ENCODE measurements around the gene CHCHD3.
A peak's percentile ranks its signal among the peaks of the same experiment; 100 is the strongest.
"Not testable (repeated sequence)": the region's sequence is repeated elsewhere in the genome, so short reads cannot be mapped to it uniquely, and the experiment has no call there.

Gene CHCHD3

DNA sequence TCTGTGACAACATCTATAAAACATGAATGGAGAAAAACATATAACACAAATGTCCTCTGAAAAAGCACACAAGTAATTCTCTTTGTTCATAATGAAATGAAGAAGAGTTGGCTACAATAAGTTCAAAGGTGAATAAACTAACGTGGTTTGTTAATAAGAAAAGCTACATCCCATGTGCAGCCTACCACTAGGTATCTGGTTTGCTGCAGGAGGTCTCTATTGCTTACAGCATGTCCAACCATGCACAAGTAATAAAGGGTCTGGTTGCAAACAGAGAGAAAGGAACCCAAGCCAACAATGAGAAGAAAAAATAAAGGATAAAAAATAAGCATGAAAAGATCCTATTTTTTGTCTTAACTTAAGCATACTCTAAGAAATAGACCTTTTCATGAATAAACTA lies 139.2 kb downstream of the CHCHD3 start:
- no peak for DNase-seq

- DNase-seq: no peak
Measured at GRCh38 chr7:132941905-132942304, 140.0 kb downstream of the CHCHD3 start.

DNA sequence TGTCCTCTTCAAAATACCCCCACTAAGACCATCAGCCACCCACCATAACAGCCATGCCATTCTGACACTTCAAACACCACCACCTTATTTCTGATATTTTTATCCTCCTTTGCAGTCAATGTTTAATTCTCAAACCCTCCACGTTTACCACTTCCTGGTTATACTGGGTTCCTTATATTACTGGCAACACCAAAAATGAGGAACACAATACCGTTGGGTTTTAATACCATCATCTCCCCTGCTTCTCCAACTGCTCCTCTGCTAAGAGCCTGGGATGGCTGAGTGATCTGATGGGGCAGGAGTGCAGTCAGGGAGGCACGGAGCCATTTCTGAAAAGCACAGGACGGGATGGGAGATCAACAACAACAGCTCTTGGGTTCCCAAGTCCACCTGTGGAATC lies 140.5 kb downstream of the CHCHD3 start:
- no peak for DNase-seq

DNA sequence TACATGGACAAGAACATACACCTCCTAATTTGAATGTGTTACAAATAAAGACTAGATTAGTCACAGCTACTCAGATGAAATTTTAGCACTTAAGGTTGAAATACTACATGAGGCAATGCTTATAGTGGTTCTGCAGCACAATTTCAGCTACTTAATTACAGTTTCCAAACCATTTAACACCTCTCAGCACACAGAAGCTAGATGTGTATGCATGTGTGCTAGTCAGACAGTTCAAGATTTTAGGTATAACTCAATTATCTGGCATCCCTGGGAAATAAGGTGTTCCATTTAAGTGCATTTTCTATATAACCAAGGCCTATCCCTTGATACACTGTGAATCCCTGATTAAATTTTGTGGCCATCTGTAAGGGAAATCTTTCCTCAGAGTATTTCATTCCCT lies 141.8 kb downstream of the CHCHD3 start:
- DNase-seq: no peak

DNA sequence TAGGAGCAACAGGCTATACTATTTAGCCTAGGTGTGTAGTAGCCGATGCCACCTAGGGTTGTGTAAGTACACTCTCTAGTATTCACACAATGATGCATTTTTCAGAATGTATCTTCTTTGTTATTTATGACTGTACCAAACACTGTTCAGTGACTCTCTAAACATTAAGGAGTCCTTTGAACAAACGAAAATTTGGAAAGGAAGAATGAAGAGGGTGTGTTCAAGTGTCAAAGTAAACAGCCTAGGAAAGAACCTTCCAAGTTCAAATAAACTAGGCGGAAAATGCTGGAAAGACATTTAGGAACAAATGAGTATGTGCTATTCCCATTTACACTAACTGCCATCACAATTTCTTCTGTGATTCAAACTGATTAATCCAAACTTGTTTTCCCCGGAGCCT lies 142.4 kb downstream of the CHCHD3 start:
- DNase-seq: no peak

GRCh38 chr7:132937286-132937685 lies 144.6 kb downstream of the CHCHD3 start:
- DNase-seq: no peak

- no peak for DNase-seq
Measured at GRCh38 chr7:132935608-132936007, 146.3 kb downstream of the CHCHD3 start.

GRCh38 chr7:132934017-132934416 lies 147.9 kb downstream of the CHCHD3 start:
- DNase-seq: no peak

DNA sequence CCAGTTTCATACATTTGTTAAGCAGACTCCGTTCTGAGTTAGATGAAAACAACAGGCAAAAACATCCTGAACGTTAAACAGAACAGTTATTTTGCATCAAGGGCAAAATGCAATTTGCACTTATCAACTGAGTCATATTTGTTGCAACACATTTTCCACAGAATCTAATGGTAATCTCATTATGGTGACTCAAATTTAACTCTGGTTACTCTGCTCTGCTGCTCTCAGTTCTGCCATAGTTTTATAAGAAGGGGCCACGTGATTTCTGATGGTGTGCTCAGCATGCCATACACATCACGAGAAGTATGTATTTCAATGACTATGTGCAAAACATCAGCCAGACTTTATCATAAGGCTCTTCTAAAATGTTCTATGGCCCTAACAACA lies 148.8 kb downstream of the CHCHD3 start:
- DNase-seq: no peak

DNA sequence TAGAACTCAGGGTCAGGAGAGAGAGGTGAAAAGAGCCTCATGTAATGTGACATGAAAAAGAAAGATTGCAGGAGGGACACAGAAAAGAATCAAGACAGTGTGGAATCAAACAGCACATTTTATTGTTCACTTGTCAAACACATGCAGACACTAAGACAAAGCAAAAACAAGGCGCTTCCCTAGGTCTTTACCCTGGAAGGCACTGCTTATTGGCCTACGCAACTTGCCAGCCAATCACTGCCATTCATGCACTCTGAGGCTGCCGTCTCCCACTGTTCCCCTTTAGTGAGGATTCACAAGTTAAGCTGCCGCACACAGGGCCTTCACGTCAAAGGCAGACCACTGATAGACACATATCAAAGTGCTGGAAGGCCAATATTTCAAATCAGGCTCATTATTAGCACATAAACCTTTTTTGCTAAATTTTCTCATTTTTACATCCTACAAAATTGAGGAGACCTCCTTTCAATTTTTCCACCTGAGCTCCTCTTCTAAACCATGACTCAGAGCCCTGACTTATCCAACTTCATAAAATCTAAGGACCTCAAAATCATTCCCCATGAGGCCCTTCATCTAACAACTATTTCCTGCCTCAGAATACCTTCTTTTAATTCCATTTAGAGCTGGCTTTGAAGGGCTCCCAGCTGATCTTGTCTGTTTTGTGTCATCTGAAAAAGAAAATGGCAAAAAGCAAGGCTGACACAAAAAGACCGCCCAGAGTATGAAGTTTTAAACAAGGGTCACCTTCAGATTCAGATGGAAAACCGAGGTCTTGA lies 149.4 kb downstream of the CHCHD3 start:
- no peak for DNase-seq

GRCh38 chr7:132930881-132931280 lies 151.0 kb downstream of the CHCHD3 start:
- no peak for DNase-seq

GRCh38 chr7:132929944-132930343 lies 151.9 kb downstream of the CHCHD3 start:
- DNase-seq: not testable (repeated sequence)

- DNase-seq: no peak
Measured at GRCh38 chr7:132919771-132920170, 162.1 kb downstream of the CHCHD3 start.

GRCh38 chr7:132915647-132916046 lies 166.2 kb downstream of the CHCHD3 start:
- peak; percentile 82 for DNase-seq

GRCh38 chr7:132910657-132911056 lies 171.2 kb downstream of the CHCHD3 start:
- DNase-seq: no peak

DNA sequence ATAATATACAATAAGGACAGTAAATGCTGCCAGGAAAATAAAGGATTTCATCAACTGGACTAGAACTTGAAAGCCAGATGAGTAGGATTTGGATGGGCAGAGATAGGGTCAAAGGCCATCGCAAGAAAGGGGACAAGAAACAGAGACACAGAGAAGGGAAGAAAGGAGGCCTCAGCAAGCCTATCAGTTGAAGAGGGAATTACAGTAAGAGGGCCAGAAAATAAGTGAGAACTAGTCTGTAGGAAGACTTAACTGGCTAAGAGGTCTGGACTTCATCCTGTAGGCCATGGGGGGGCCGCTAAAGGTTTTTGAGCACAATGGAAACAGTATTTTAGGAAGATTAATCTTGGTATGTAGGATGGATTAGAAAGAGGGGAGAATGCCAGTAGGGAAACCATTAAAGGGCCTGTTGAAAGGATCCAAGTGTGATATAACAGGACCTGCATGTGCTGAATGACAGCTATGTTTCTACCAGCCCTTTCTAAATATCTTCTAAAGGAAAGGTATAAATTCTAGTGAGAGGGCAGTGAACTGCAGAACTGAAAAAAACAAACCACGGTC lies 174.4 kb downstream of the CHCHD3 start:
- no peak for DNase-seq

DNA sequence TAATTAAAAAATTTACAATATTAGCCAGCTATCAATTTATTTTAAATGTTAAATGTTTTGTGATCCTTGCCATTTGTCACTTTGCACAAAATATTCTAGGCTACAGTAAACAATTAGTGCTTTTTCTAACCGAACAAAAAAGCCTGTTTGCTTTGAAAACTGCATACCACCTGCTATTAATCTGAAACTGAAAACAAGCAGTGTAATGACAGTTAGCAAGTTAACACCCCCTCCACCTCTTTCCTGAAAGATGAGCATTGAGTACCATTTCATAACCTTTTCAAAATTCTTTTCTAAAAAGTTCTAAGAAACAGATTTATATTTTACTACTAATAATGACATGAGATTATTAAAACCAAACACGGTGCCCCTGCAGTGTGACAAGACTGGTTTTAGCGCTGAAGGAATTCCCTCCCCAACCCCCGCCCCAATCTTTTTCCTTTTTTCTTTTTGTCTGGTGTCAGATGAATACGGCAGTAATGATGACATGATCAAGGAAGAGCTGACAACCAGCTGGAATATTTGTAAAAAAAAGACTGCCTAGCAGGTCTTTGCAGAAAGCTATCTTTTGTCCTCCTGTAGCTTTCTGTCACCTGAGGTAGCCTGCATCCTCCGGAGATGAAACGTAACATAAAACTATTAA lies 175.6 kb downstream of the CHCHD3 start:
- no peak for DNase-seq

GRCh38 chr7:132905136-132905535 lies 176.8 kb downstream of the CHCHD3 start:
- DNase-seq: not testable (repeated sequence)

- no peak for DNase-seq
Measured at GRCh38 chr7:132904209-132904608, 177.7 kb downstream of the CHCHD3 start.

GRCh38 chr7:132902294-132902693 lies 179.6 kb downstream of the CHCHD3 start:
- DNase-seq: not testable (repeated sequence)

GRCh38 chr7:132901241-132901640 lies 180.6 kb downstream of the CHCHD3 start:
- no peak for DNase-seq

DNA sequence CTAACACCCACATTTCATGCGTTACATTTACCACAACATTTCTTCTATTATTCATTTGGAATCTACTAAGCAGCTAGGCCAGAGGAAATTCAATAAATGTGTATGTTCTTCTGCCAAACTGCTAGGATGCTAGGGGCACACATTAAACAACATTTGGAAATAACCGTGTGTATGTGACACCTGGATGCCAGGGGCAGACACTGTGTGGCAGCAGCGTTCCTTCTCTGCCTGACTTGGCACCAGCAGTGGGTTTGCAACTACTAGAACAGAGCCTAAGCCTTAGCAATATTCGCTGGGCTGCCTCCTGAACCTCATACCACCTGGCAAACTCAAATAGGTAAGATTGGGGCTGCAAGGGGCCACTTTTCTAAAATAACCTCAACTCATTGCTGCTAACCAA lies 182.1 kb downstream of the CHCHD3 start:
- no peak for DNase-seq

GRCh38 chr7:132898641-132899175 lies 183.2 kb downstream of the CHCHD3 start:
- DNase-seq: not testable (repeated sequence)

- DNase-seq: no peak
Measured at GRCh38 chr7:132897093-132897687, 184.7 kb downstream of the CHCHD3 start.
